ENCODE measurements around the gene RTN4R. TPM values are rescaled to one million over a fixed set of nuclear protein-coding genes. Genes with fewer than 3 reads are reported as not detected.
"Not testable (repeated sequence)": the region's sequence is repeated elsewhere in the genome, so short reads cannot be mapped to it uniquely, and the experiment has no call there.

Gene RTN4R
- total and polyA plus RNA-seq, 2 of the 8 experiments (the other 6 are each of a cell fraction or from before 2014, with no cell fraction given) = 21.8 to 41.3 TPM

GRCh38 chr22:20314206-20314605 is 46.1 kb upstream of the RTN4R start:
- H4K20me1 ChIP-seq (replicated peaks in 1 of 2; ENCODE audit: control insufficient read depth in 1 of 2, insufficient read depth in 2 of 2, low read length in 2 of 2); H2BK15ac ChIP-seq (ENCODE audit: low read length); H3K18ac ChIP-seq (ENCODE audit: extremely low read depth, low read length); H3K27ac ChIP-seq (ENCODE audit: low read depth, low read length); H3K79me1 ChIP-seq (ENCODE audit: low read depth, low read length); H3K4me1 ChIP-seq (replicated peaks in 1 of 4; ENCODE audit: control insufficient read depth in 3 of 4, insufficient read depth in 4 of 4, low read length in 3 of 4); H3K4me3 ChIP-seq (ENCODE audit: extremely low read depth in 1 of 4, insufficient read depth in 2 of 4, low read depth in 3 of 4, low read length in 4 of 4); H3K23ac ChIP-seq (ENCODE audit: insufficient read length); H3K4ac ChIP-seq (replicated peaks; ENCODE audit: insufficient read length, low read depth, low read length); FAIRE-seq; H3K9ac ChIP-seq (replicated peaks in 1 of 4; ENCODE audit: extremely low read depth in 1 of 4, low read depth in 3 of 4, low read length in 3 of 4); H3K36me3 ChIP-seq (ENCODE audit: control insufficient read depth in 2 of 4, insufficient read depth in 4 of 4, low read length in 3 of 4); H3K56ac ChIP-seq (replicated peaks; ENCODE audit: insufficient read length, low read depth, low read length); H2BK20ac ChIP-seq (ENCODE audit: low read length); H2BK5ac ChIP-seq (ENCODE audit: low read depth, low read length); H2BK12ac ChIP-seq (ENCODE audit: low read depth, low read length); H2AK5ac ChIP-seq (ENCODE audit: low read depth, low read length); H4K5ac ChIP-seq (ENCODE audit: insufficient read length, low read depth, low read length); H3K14ac ChIP-seq (ENCODE audit: insufficient read length); H4K91ac ChIP-seq (replicated peaks; ENCODE audit: insufficient read length, low read length); H3K9me3 ChIP-seq (ENCODE audit: insufficient read depth in 2 of 2, low read depth in 1 of 2, low read length in 1 of 2); POLR2A ChIA-PET (ENCODE audit: partially characterized antibody); H2BK120ac ChIP-seq (replicated peaks; ENCODE audit: low read depth, low read length); H3K79me2 ChIP-seq (ENCODE audit: control insufficient read depth in 1 of 2, insufficient read depth in 2 of 2, low read length in 2 of 2); H3K27me3 ChIP-seq (replicated peaks in 1 of 4; ENCODE audit: control insufficient read depth in 3 of 4, extremely low read depth in 1 of 4, insufficient read depth in 3 of 4, low read length in 3 of 4); H3K4me2 ChIP-seq (ENCODE audit: insufficient read depth in 1 of 2, low read depth in 2 of 2, low read length in 2 of 2); H3K23me2 ChIP-seq (ENCODE audit: low read depth, low read length); H2AFZ ChIP-seq (ENCODE audit: low read length); DNase-seq (ENCODE audit: low read depth in 1 of 2, low spot score in 2 of 2); H4K8ac ChIP-seq (ENCODE audit: extremely low read depth, insufficient read depth, low read length): not testable (repeated sequence)
- CTCF ChIA-PET (ENCODE audit: partially characterized antibody) = interaction anchor here (1.0 kb wide), 1 partner anchor 154 kb away, joined by 3 read pairs; no protein-coding TSS in a partner anchor
- 77% methylated on average over 3 of the region's 5 CpGs; no CpG with 5 or more reads in 1 of the 2 experiments for WGBS, 2 experiments (ENCODE audit: extremely low coverage in 1 of 2, insufficient coverage in 1 of 2, insufficient read length in 1 of 2, insufficient replicate concordance in 2 of 2, low coverage in 1 of 2, low lambda C conversion rate in 2 of 2, missing lambda C conversion rate in 1 of 2)

Data from H1 (cell line).